WERI-Rb-1 (cell line): Measurements from ENCODE around the gene SPINK2.

ENCODE experiments used
- DNase-seq: peaks from one replicate; pipeline ENCODE4 v3.0.0-alpha.2; 2020
- H3K27ac ChIP-seq: fragments of 250-450 bp; sonication (Bioruptor Pico); 2 replicates; pipeline ENCODE4 v1.5.1; 2020; ENCODE audit warnings: mild to moderate bottlenecking, moderate library complexity
- H3K27me3 ChIP-seq: fragments of 250-450 bp; sonication (Bioruptor Pico); 2 replicates; pipeline ENCODE4 v1.5.1; 2021; ENCODE audit warnings: mild to moderate bottlenecking, low read depth, moderate library complexity; ENCODE audit not compliant: insufficient read depth, severe bottlenecking
- H3K36me3 ChIP-seq: fragments of 250-450 bp; sonication (Bioruptor Pico); 2 replicates; pipeline ENCODE4 v1.5.1; 2020; ENCODE audit warnings: mild to moderate bottlenecking, moderate library complexity
- H3K4me3 ChIP-seq: 2 replicates; pipeline ENCODE4 v1.5.1; 2011; ENCODE audit warnings: low read depth, mild to moderate bottlenecking, control low read depth, low read length
- H3K9me3 ChIP-seq: fragments of 250-450 bp; sonication (Bioruptor Pico); 2 replicates; pipeline ENCODE4 v1.5.1; 2021; ENCODE audit warnings: mild to moderate bottlenecking, moderate library complexity; ENCODE audit not compliant: severe bottlenecking
- TF ChIP-seq, protein P1 (sequence below): IDR thresholded peaks from 2 replicates; pipeline ENCODE4 v1.5.1; 2011; ENCODE audit warnings: low read depth, mild to moderate bottlenecking, control low read depth, inconsistent platforms, low read length

SPINK2 gene

GRCh38 chr4:56821381-56822243, at the start of gene SPINK2:
Gene SPINK2, minus strand, starts transcription at chr4:56821701. Its CDS starts 39 bp downstream, at chr4:56821662.
- TF ChIP-seq, protein P1, sequence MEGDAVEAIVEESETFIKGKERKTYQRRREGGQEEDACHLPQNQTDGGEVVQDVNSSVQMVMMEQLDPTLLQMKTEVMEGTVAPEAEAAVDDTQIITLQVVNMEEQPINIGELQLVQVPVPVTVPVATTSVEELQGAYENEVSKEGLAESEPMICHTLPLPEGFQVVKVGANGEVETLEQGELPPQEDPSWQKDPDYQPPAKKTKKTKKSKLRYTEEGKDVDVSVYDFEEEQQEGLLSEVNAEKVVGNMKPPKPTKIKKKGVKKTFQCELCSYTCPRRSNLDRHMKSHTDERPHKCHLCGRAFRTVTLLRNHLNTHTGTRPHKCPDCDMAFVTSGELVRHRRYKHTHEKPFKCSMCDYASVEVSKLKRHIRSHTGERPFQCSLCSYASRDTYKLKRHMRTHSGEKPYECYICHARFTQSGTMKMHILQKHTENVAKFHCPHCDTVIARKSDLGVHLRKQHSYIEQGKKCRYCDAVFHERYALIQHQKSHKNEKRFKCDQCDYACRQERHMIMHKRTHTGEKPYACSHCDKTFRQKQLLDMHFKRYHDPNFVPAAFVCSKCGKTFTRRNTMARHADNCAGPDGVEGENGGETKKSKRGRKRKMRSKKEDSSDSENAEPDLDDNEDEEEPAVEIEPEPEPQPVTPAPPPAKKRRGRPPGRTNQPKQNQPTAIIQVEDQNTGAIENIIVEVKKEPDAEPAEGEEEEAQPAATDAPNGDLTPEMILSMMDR = no peak
- H3K4me3 ChIP-seq = peak within 1 kb of the TSS; percentile 35
- no peaks in the 10 kb centered on the region for H3K9me3 ChIP-seq
- no peaks in the 10 kb centered on the region for H3K36me3 ChIP-seq
- no peak within 1 kb of the TSS for H3K27ac ChIP-seq
- no peaks in the 10 kb centered on the region for H3K27me3 ChIP-seq
- peak; percentile 64 for DNase-seq

GRCh38 chr4:56870946-56871345, 49.4 kb upstream of the SPINK2 start:
- H3K4me3 ChIP-seq = no peak overlapping the region
- TF ChIP-seq, protein P1 = no peak
- H3K9me3 ChIP-seq = no peaks in the 10 kb centered on the region
- H3K36me3 ChIP-seq = no peaks in the 10 kb centered on the region
- no peak overlapping the region for H3K27ac ChIP-seq
- DNase-seq = no peak
- H3K27me3 ChIP-seq = no peaks in the 10 kb centered on the region

DNA sequence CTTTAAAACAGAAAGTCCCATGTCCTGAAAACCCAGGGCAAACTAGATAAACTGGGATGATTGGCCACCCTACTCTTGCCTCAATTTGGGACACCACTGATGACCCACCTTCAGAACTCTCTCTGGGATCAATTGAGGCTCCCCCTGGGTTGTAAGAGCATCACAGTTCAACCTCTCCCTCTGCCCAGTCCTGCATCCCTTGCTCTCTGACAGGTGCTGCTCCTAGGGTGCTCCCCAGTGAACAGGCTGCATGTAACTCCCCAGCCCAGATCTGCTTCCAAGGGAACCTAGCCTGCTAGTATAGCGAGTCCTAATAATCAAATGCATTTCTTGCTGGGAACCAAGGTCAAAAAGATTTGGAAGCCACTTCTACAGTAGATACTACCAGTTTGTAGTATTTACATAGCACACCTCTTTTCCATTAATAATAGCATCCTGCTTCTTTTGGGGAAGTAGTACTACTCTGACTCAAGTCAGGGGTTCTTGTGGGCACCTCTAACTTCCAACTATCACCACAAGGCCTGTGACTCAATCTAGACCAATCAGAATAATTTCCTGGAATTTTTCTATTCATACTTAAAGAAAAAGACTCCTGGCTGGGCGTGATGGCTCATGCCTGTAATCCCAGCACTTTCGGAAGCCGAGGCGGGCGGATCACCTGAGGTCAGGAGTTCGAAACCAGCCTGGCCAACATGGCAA, 42.1 kb upstream of the SPINK2 start:
- no peak overlapping the region for H3K27ac ChIP-seq
- no peak for DNase-seq
- H3K36me3 ChIP-seq = no peaks in the 10 kb centered on the region
- H3K4me3 ChIP-seq = no peak overlapping the region
- TF ChIP-seq, protein P1 = no peak
- no peaks in the 10 kb centered on the region for H3K9me3 ChIP-seq
- no peaks in the 10 kb centered on the region for H3K27me3 ChIP-seq

- Histone ChIP-seq H3K36me3 (no peaks in the 10 kb centered on the region), H3K4me3 (no peak overlapping the region), H3K27ac (no peak overlapping the region), H3K27me3 (no peaks in the 10 kb centered on the region), H3K9me3 (no peaks in the 10 kb centered on the region)
- no peak for DNase-seq
- TF ChIP-seq, protein P1 = no peak
These were observed 39.9 kb upstream of the SPINK2 start for GRCh38 chr4:56861360-56861759.

DNA sequence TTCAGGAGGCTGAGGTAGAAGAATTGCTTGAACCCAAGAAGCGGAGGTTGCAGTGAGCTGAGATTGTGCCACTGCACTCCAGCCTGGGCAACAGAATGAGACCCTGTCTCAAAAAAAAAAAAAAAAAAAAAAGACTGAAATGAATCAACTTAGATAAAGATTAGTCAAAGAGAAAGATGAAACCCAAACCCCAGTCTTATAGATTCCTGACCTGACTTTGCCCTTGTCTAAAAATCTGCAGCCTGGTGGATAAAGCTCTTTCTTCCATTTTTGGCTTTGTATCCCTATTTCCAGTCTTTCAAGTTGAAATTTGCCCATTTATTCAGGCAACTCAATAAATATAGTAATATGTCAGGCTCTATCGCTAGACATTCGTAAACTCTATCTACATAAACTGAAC, 39.3 kb upstream of the SPINK2 start:
- H3K27ac ChIP-seq = no peak overlapping the region
- H3K9me3 ChIP-seq = no peaks in the 10 kb centered on the region
- no peaks in the 10 kb centered on the region for H3K36me3 ChIP-seq
- no peaks in the 10 kb centered on the region for H3K27me3 ChIP-seq
- TF ChIP-seq, protein P1 = no peak
- no peak for DNase-seq
- no peak overlapping the region for H3K4me3 ChIP-seq
